ENCODE data around the gene HSD17B8.

HSD17B8 gene

DNA sequence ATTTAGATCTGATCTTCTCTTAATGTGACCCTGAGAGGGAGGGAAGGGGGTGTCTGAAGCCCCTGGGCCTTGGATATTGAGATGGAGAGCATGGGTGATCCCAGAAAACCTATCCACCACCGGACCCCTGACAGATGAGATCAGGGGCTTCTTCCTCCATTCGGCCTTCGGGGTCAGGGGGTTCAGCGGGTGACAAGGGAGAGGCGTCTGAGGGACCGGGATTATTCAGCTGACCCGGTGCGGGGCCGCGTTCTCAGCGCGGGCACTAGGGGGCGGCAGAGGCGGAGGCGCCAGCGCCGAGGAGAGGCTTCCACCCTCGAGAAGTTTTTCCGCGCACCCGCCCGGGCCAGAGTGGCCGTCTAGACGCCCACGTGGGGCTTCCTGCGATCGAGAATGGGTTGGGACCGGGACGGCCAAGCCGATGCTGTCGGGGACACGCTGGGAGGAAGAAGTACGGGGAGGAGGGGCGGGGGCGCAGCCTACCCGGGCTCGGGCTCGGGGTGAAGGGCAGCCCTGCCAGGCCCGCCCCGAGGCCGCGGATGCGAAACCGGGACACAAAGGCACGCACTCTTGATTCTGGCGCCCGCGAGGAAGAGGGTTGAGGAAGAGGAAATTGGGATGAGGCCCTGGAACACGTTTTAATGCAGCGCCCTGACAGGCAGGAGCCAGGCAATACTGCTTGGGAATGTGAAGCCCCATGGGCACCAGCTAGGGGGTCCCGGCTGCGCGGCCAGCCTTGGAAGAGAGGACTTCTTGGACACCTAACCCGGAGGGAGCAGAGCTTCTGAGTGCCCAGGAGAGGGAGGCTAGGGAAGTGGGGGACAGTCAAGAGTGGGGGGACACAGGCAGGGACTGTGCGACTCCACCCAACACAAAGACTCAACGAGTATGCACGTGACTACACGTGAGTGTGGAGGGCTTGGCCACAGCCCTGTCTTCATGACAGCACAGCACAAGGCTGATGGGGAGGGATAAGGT lies 42.8 kb upstream of the HSD17B8 start:
- Mint-ChIP-seq H3K36me3 (ENCODE audit: low read depth) (no peaks in the 10 kb centered on the region), H3K9me3 (no peaks in the 10 kb centered on the region), H3K4me3 (peak overlapping the region; percentile 82), H3K4me1 (peaks cover 41% of the 10 kb centered on the region), H3K27me3 (ENCODE audit: low read depth, poor library complexity) (peaks cover 72% of the 10 kb centered on the region), H3K27ac (no peak overlapping the region)
- peak; percentile 90 for DNase-seq
- TF ChIP-seq, protein P1, sequence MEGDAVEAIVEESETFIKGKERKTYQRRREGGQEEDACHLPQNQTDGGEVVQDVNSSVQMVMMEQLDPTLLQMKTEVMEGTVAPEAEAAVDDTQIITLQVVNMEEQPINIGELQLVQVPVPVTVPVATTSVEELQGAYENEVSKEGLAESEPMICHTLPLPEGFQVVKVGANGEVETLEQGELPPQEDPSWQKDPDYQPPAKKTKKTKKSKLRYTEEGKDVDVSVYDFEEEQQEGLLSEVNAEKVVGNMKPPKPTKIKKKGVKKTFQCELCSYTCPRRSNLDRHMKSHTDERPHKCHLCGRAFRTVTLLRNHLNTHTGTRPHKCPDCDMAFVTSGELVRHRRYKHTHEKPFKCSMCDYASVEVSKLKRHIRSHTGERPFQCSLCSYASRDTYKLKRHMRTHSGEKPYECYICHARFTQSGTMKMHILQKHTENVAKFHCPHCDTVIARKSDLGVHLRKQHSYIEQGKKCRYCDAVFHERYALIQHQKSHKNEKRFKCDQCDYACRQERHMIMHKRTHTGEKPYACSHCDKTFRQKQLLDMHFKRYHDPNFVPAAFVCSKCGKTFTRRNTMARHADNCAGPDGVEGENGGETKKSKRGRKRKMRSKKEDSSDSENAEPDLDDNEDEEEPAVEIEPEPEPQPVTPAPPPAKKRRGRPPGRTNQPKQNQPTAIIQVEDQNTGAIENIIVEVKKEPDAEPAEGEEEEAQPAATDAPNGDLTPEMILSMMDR (IDR thresholded peaks at IDR 0.05): peak; percentile 91

DNA sequence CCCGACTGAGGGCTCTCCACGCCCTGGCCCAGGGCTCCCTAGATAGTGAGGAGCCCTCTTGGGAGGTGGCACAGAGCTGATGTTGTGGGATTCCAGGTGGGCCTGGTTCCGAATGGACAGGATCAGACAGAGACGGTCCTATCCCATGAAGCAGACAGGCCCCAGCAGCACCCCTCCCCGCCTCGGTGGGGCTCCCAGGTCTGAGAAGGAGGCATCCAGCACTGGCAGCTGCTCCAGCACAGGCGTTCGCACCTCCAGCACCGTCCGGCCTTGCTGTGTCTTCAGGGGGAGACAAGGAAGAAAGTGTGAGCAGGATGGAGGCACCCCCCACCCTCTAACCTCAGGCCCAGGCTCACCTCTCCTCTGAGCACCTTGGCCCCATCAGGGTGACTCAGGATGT lies 40.9 kb upstream of the HSD17B8 start:
- Mint-ChIP-seq H3K27me3 (ENCODE audit: low read depth, poor library complexity) (peaks cover 71% of the 10 kb centered on the region), H3K36me3 (ENCODE audit: low read depth) (no peaks in the 10 kb centered on the region)
- DNase-seq: no peak

DNA sequence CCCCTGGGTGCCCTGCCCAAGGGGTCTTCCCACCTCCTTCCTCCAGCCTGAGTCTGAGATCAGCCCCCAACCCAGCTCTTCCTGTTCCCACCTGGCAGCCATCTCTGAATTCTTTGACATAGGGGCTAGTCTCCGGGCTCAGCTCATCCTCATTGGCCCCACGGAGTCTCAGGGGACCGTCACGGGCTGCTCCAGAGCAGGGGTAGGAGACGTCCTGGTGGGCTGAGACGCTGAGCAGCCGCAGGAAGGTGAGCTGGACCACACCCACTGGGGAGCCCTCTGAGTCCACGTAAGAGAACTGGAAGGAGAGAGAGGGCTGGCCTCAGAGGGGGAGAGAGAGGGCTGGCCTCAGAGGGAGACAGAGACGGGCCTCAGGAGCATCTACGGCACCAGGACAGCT lies 40.3 kb upstream of the HSD17B8 start:
- no peaks in the 10 kb centered on the region for H3K36me3 Mint-ChIP-seq (ENCODE audit: low read depth)
- H3K27ac Mint-ChIP-seq: no peak overlapping the region
- no peak for DNase-seq
- H3K4me1 Mint-ChIP-seq: peaks cover 41% of the 10 kb centered on the region
- H3K4me3 Mint-ChIP-seq: no peak overlapping the region
- no peaks in the 10 kb centered on the region for H3K9me3 Mint-ChIP-seq
- H3K27me3 Mint-ChIP-seq (ENCODE audit: low read depth, poor library complexity): peaks cover 69% of the 10 kb centered on the region
- TF ChIP-seq, protein P1 (IDR thresholded peaks at IDR 0.05): no peak

More for the DNA sequence above, 40.9 kb upstream of the HSD17B8 start:
- Mint-ChIP-seq H3K9me3 (no peaks in the 10 kb centered on the region), H3K4me3 (no peak overlapping the region), H3K4me1 (peaks cover 41% of the 10 kb centered on the region), H3K27ac (no peak overlapping the region)
- TF ChIP-seq, protein P1 (IDR thresholded peaks at IDR 0.05): no peak

DNA sequence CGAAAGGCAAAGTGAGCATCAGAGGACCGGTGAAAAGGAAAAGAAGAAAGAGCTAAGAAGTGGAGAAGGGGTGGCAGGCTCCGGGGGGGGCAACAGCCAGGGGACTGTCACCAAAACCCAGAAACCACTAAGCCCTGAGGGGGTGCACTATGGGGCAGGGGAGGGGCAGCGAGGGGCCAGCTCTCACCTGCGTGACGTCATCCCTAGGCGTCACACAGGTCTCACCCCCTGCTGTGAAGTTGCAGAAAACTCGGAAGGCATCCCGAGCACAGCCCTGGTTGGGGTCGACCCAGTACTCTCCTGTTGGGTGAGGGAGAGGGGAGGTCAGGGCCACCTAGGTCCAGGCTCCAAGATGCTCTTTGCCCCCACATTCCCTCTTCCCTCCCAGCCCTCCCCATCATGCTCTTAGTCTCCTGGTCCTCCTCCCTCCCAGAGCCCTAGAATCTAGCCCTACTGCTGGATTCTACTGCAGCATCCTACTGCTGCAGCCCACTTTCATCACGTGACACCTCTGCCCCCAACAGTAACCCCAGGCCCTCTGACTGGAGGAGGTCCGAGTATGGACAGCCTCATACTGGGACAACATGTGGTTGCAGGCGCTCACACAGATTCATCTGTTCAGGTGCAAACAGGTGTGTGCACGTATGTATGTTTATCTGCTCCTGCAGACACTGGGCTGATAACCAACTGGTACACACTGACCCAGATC lies 39.6 kb upstream of the HSD17B8 start:
- Mint-ChIP-seq H3K4me3 (no peak overlapping the region), H3K4me1 (peaks cover 41% of the 10 kb centered on the region), H3K27me3 (ENCODE audit: low read depth, poor library complexity) (peaks cover 69% of the 10 kb centered on the region), H3K36me3 (ENCODE audit: low read depth) (no peaks in the 10 kb centered on the region), H3K27ac (no peak overlapping the region), H3K9me3 (no peaks in the 10 kb centered on the region)
- no peak for DNase-seq
- TF ChIP-seq, protein P1 (IDR thresholded peaks at IDR 0.05): no peak

DNA sequence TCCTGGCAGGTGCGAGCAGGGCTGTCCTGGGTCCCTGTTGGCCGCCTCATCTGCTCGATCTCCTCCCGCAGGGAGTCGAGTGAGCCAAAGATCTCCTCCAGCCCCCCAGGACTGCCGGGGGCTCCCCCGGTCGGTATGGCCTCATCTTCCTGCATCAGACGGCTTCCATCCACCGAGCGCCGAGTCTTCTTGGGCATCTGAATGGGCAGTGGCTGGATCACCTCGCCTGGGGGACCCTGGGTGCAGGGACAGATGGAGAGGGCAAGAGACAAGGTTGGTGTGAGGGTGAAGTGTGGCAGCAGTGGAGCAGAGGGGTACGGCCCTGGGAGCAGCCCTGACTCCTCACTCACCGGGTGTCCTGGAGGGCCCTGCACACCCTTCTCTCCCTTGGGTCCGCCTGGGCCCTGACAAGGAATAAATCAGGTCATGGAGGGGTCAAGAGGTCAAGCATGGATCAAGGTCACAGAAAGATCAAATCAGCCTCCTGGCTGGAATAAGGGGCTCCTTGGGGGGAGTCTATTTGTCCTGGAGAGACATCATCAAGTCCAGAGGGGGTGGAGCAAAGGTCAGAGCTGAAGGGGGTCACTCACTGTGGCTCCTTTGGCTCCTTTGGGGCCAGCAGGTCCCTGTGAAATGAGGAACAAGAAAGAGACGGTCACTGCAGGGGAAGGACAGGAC lies 38.7 kb upstream of the HSD17B8 start:
- Mint-ChIP-seq H3K4me1 (peaks cover 41% of the 10 kb centered on the region), H3K9me3 (no peaks in the 10 kb centered on the region), H3K4me3 (peak overlapping the region; percentile 9), H3K36me3 (ENCODE audit: low read depth) (no peaks in the 10 kb centered on the region), H3K27me3 (ENCODE audit: low read depth, poor library complexity) (peaks cover 64% of the 10 kb centered on the region), H3K27ac (no peak overlapping the region)
- DNase-seq: no peak
- TF ChIP-seq, protein P1 (IDR thresholded peaks at IDR 0.05): no peak

All from nephron progenitor cell (in vitro differentiated cells).